PC-3 (cell line): Measurements from ENCODE around the gene XPA.

Experiments used
- EZH2 ChIP-seq: fragments of 300-600 bp; sonication (generic); IDR thresholded peaks from one replicate; pipeline ENCODE4 v1.6.1; 2017; ENCODE audit warnings: antibody characterized with exemption, mild to moderate bottlenecking, low read length; ENCODE audit not compliant: unreplicated experiment
- TF ChIP-seq, protein P1 (sequence below): fragments of 300-600 bp; sonication (generic); conservative IDR thresholded peaks from 2 replicates; pipeline ENCODE4 v1.5.1; 2017; ENCODE audit warnings: antibody characterized with exemption, low read depth, mild to moderate bottlenecking, low read length

DNA sequence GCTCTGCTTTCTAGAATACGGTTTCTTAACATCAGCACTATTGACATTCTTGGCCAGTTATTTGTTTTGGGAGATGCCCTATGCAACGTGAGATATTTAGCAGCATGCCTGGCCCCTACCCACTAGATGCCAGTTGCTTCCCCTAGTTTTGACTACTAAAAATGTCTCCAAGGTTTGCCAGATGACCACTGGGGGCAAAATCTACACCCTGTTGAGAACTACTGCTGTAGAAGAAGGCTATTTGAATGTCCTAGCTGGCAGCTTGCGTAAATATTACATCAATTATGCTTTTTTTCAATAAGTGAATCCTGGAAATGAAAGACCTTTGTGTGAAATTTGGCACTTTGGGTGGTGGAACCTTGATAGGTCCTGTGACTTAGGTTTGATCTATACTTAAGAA is 58.5 kb downstream of the XPA start:
- TF ChIP-seq, protein P1, sequence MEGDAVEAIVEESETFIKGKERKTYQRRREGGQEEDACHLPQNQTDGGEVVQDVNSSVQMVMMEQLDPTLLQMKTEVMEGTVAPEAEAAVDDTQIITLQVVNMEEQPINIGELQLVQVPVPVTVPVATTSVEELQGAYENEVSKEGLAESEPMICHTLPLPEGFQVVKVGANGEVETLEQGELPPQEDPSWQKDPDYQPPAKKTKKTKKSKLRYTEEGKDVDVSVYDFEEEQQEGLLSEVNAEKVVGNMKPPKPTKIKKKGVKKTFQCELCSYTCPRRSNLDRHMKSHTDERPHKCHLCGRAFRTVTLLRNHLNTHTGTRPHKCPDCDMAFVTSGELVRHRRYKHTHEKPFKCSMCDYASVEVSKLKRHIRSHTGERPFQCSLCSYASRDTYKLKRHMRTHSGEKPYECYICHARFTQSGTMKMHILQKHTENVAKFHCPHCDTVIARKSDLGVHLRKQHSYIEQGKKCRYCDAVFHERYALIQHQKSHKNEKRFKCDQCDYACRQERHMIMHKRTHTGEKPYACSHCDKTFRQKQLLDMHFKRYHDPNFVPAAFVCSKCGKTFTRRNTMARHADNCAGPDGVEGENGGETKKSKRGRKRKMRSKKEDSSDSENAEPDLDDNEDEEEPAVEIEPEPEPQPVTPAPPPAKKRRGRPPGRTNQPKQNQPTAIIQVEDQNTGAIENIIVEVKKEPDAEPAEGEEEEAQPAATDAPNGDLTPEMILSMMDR: peak; percentile 35; the same call in 1 of the 2 replicates
- TF ChIP-seq EZH2: no peak
